H1 (cell line): ENCODE measurements around the gene RAD18. TPM values are rescaled to one million over a fixed set of nuclear protein-coding genes. Genes with fewer than 3 reads are reported as not detected.

Experiments used
- CTCF ChIA-PET: fragments of 300-600 bp; sonication (Branson Sonifier 250); formaldehyde crosslinking; loops from one replicate; lab custom pipeline; 2021; ENCODE audit not compliant: partially characterized antibody; lab: Charles Lee
- POLR2A ChIA-PET: fragments of 300-600 bp; sonication (Branson Sonifier 250); formaldehyde crosslinking; loops from one replicate; lab custom pipeline; 2021; ENCODE audit warnings: inconsistent platforms; ENCODE audit not compliant: partially characterized antibody; lab: Charles Lee
- DNase-seq, 2 experiments: peaks; one replicate each; pipeline versions ENCODE4 v3.0.0 to v3.0.0-alpha.2; 2010 to 2022; ENCODE audit warnings: low spot score in 2 of 2, low read depth in 1 of 2, mixed read lengths in 1 of 2
- FAIRE-seq: peaks from 2 replicates; lab custom pipeline; 2011; peaks lifted over from hg19 to GRCh38; lab: Jason Lieb, UNC
- H2AFZ ChIP-seq: 2 replicates; pipeline ENCODE4 v1.8.1; 2012; ENCODE audit warnings: low read length, inconsistent platforms
- H2AK5ac ChIP-seq: 2 replicates; pipeline ENCODE4 v1.6.1; 2013; ENCODE audit warnings: low read depth, low read length
- H2BK120ac ChIP-seq: replicated peaks from 2 replicates; pipeline ENCODE3; 2013; ENCODE audit warnings: low read depth, low read length, inconsistent platforms
- H2BK12ac ChIP-seq: 2 replicates; pipeline ENCODE4 v1.6.1; 2013; ENCODE audit warnings: low read depth, low read length
- H2BK15ac ChIP-seq: 2 replicates; pipeline ENCODE4 v1.6.1; 2013; ENCODE audit warnings: low read length
- H2BK20ac ChIP-seq: 2 replicates; pipeline ENCODE4 v1.6.1; 2013; ENCODE audit warnings: low read length
- H2BK5ac ChIP-seq: 2 replicates; pipeline ENCODE4 v1.6.1; 2013; ENCODE audit warnings: low read depth, low read length
- H3K14ac ChIP-seq: 2 replicates; pipeline ENCODE4 v1.6.1; 2013; ENCODE audit warnings: inconsistent platforms; ENCODE audit not compliant: insufficient read length
- H3K18ac ChIP-seq: 2 replicates; pipeline ENCODE4 v1.6.1; 2013; ENCODE audit warnings: low read length; ENCODE audit errors: extremely low read depth
- H3K23ac ChIP-seq: 2 replicates; pipeline ENCODE4 v1.6.1; 2013; ENCODE audit warnings: inconsistent platforms; ENCODE audit not compliant: insufficient read length
- H3K23me2 ChIP-seq: 2 replicates; pipeline ENCODE4 v1.6.1; 2013; ENCODE audit warnings: low read depth, low read length
- H3K27ac ChIP-seq: 2 replicates; pipeline ENCODE4 v1.6.1; 2011; ENCODE audit warnings: low read depth, low read length, inconsistent platforms
- H3K27me3 ChIP-seq, 4 experiments: replicated peaks in 1 of 4; 1 replicate in 1 of 4; 2 replicates in 3 of 4; pipeline versions ENCODE4 v1.6.1 to v1.8.1; 2011 to 2013; ENCODE audit warnings: low read length in 3 of 4, mild to moderate bottlenecking in 3 of 4, inconsistent platforms in 2 of 4, mixed read lengths in 2 of 4, moderate library complexity in 1 of 4; ENCODE audit not compliant: control insufficient read depth in 3 of 4, insufficient read depth in 3 of 4; ENCODE audit errors: extremely low read depth in 1 of 4
- H3K36me3 ChIP-seq, 4 experiments: 2 replicates each; pipeline versions ENCODE4 v1.6.1 to v1.8.1; 2011 to 2013; ENCODE audit warnings: mild to moderate bottlenecking in 4 of 4, low read length in 3 of 4, moderate library complexity in 2 of 4, control low read depth in 1 of 4, inconsistent platforms in 1 of 4; ENCODE audit not compliant: insufficient read depth in 4 of 4, control insufficient read depth in 2 of 4
- H3K4ac ChIP-seq: replicated peaks from 2 replicates; pipeline ENCODE3; 2013; ENCODE audit warnings: low read length, low read depth, mixed read lengths, inconsistent platforms; ENCODE audit not compliant: insufficient read length
- H3K4me1 ChIP-seq, 4 experiments: replicated peaks in 1 of 4; 1 replicate in 1 of 4; 2 replicates in 3 of 4; pipeline versions ENCODE4 v1.6.1 to v1.8.1; 2011 to 2013; ENCODE audit warnings: low read length in 3 of 4, inconsistent platforms in 2 of 4, mixed read lengths in 1 of 4; ENCODE audit not compliant: insufficient read depth in 4 of 4, control insufficient read depth in 3 of 4
- H3K4me2 ChIP-seq, 2 experiments: 2 replicates each; pipeline versions ENCODE4 v1.6.1 to v1.8.1; 2011 to 2013; ENCODE audit warnings: low read depth in 2 of 2, low read length in 2 of 2, control low read depth in 1 of 2, inconsistent platforms in 1 of 2, mild to moderate bottlenecking in 1 of 2; ENCODE audit not compliant: insufficient read depth in 1 of 2
- H3K4me3 ChIP-seq, 4 experiments: fragments of 200-600, 300-600 bp in 1 of 4; sonication (generic), shearing (Covaris generic), sonication (Bioruptor Twin) in 1 of 4; 2 replicates each; pipeline versions ENCODE4 v1.5.1 to v1.8.1; 2011 to 2016; ENCODE audit warnings: low read length in 4 of 4, low read depth in 3 of 4, control low read depth in 2 of 4, inconsistent platforms in 2 of 4, mild to moderate bottlenecking in 2 of 4, mixed read lengths in 1 of 4, moderate library complexity in 1 of 4; ENCODE audit not compliant: insufficient read depth in 2 of 4; ENCODE audit errors: extremely low read depth in 1 of 4
- H3K56ac ChIP-seq: replicated peaks from 2 replicates; pipeline ENCODE3; 2013; ENCODE audit warnings: low read depth, mild to moderate bottlenecking, mixed read lengths, low read length, inconsistent platforms; ENCODE audit not compliant: insufficient read length
- H3K79me1 ChIP-seq: 2 replicates; pipeline ENCODE4 v1.6.1; 2013; ENCODE audit warnings: low read depth, low read length, control low read depth
- H3K79me2 ChIP-seq, 2 experiments: 2 replicates each; pipeline versions ENCODE4 v1.6.1 to v1.8.1; 2012 to 2013; ENCODE audit warnings: low read length in 2 of 2, mild to moderate bottlenecking in 2 of 2, inconsistent platforms in 1 of 2; ENCODE audit not compliant: insufficient read depth in 2 of 2, control insufficient read depth in 1 of 2
- H3K9ac ChIP-seq, 4 experiments: replicated peaks in 1 of 4; 1 replicate in 1 of 4; 2 replicates in 3 of 4; pipeline versions ENCODE4 v1.6.1 to v1.8.1; 2011 to 2013; ENCODE audit warnings: low read depth in 3 of 4, low read length in 3 of 4, control low read depth in 2 of 4, mild to moderate bottlenecking in 2 of 4, moderate library complexity in 2 of 4, inconsistent platforms in 1 of 4; ENCODE audit errors: extremely low read depth in 1 of 4
- H3K9me3 ChIP-seq, 2 experiments: 2 replicates each; pipeline versions ENCODE4 v1.6.1 to v1.8.1; 2012 to 2013; ENCODE audit warnings: mild to moderate bottlenecking in 2 of 2, moderate library complexity in 2 of 2, control low read depth in 1 of 2, inconsistent platforms in 1 of 2, low read depth in 1 of 2, low read length in 1 of 2, mixed read lengths in 1 of 2; ENCODE audit not compliant: insufficient read depth in 2 of 2
- H4K20me1 ChIP-seq, 2 experiments: replicated peaks in 1 of 2; 2 replicates each; pipeline versions ENCODE3 to v1.8.1; 2011 to 2013; ENCODE audit warnings: inconsistent platforms in 2 of 2, low read length in 2 of 2, mild to moderate bottlenecking in 1 of 2; ENCODE audit not compliant: insufficient read depth in 2 of 2, control insufficient read depth in 1 of 2
- H4K5ac ChIP-seq: 2 replicates; pipeline ENCODE4 v1.6.1; 2013; ENCODE audit warnings: low read length, low read depth, mixed read lengths, inconsistent platforms; ENCODE audit not compliant: insufficient read length
- H4K8ac ChIP-seq: 2 replicates; pipeline ENCODE4 v1.8.0; 2013; ENCODE audit warnings: mild to moderate bottlenecking, moderate library complexity, low read length, inconsistent platforms; ENCODE audit not compliant: insufficient read depth; ENCODE audit errors: extremely low read depth
- H4K91ac ChIP-seq: replicated peaks from 2 replicates; pipeline ENCODE3; 2013; ENCODE audit warnings: low read length, mixed read lengths, inconsistent platforms; ENCODE audit not compliant: insufficient read length
- BRCA1 ChIP-seq: IDR thresholded peaks from 2 replicates; pipeline ENCODE4 v1.6.1; 2012; ENCODE audit warnings: low read depth, low read length, improper control_type of control experiment
- CBX8 ChIP-seq: fragments of 300-800, 300-1000 bp; sonication (generic); IDR thresholded peaks from 2 replicates; pipeline ENCODE4 v1.7.1; 2016; ENCODE audit warnings: low read depth, low read length, borderline replicate concordance
- CEBPB ChIP-seq: IDR thresholded peaks from 2 replicates; pipeline ENCODE4 v1.6.1; 2012; ENCODE audit warnings: low read depth, low read length
- EP300 ChIP-seq, 2 experiments: IDR thresholded peaks; 1 replicate in 1 of 2; 2 replicates in 1 of 2; pipeline ENCODE4 v1.6.1; 2011 to 2012; ENCODE audit warnings: low read depth in 2 of 2, low read length in 2 of 2, mild to moderate bottlenecking in 2 of 2, borderline replicate concordance in 1 of 2, inconsistent platforms in 1 of 2, moderate library complexity in 1 of 2
- FOSL1 ChIP-seq: IDR thresholded peaks from 2 replicates; pipeline ENCODE4 v1.6.1; 2011; ENCODE audit warnings: mild to moderate bottlenecking, low read depth, low read length, moderate library complexity; ENCODE audit not compliant: insufficient read depth
- GABPA ChIP-seq: IDR thresholded peaks from 2 replicates; pipeline ENCODE4 v1.6.1; 2011; ENCODE audit warnings: mild to moderate bottlenecking, low read length, moderate library complexity, borderline replicate concordance; ENCODE audit not compliant: insufficient read depth
- HDAC6 ChIP-seq: IDR thresholded peaks from one replicate; pipeline ENCODE4 v1.7.1; 2012; ENCODE audit warnings: low read depth, mild to moderate bottlenecking, inconsistent platforms, low read length, moderate library complexity
- MAX ChIP-seq: IDR thresholded peaks from 2 replicates; pipeline ENCODE4 v1.6.1; 2012; ENCODE audit warnings: inconsistent platforms
- PHF8 ChIP-seq: fragments of 200-600 bp; sonication (generic); conservative IDR thresholded peaks from 2 replicates; pipeline ENCODE4 v1.7.1; 2012; ENCODE audit warnings: low read depth, mild to moderate bottlenecking, inconsistent platforms, low read length, moderate library complexity
- RAD21 ChIP-seq, 2 experiments: IDR thresholded peaks in 1 of 2; conservative IDR thresholded peaks in 1 of 2; 2 replicates each; pipeline ENCODE4 v1.6.1; 2011; ENCODE audit warnings: low read depth in 2 of 2, low read length in 2 of 2, improper control_type of control experiment in 1 of 2, inconsistent platforms in 1 of 2, mild to moderate bottlenecking in 1 of 2, moderate library complexity in 1 of 2
- SRF ChIP-seq: IDR thresholded peaks from 2 replicates; pipeline ENCODE4 v1.6.1; 2011; ENCODE audit warnings: mild to moderate bottlenecking, low read depth, low read length, moderate library complexity
- WGBS, 2 experiments: shearing (Covaris generic) in 1 of 2; methylation state at CpG; one replicate each; pipeline versions ENCODE4 v1.1.6 to v1.1.7; 2013 to 2015; ENCODE audit warnings: low lambda C conversion rate in 2 of 2, mixed read lengths in 2 of 2, inconsistent platforms in 1 of 2, low coverage in 1 of 2, missing lambda C conversion rate in 1 of 2; ENCODE audit not compliant: insufficient replicate concordance in 2 of 2, insufficient coverage in 1 of 2, insufficient read length in 1 of 2; ENCODE audit errors: extremely low coverage in 1 of 2, missing lambda C conversion rate in 1 of 2; 5-methylcytosine and 5-hydroxymethylcytosine counted together
- polyA plus RNA-seq, 7 experiments: library from polyadenylated mRNA; depleted of rRNA in 3 of 7; stranded (reverse) in 5 of 7; unstranded in 2 of 7; fragments of >200 nt in 5 of 7; fragments of 200-250 nt in 2 of 7; gene quantifications; 1 replicate in 5 of 7; 2 replicates in 1 of 7; 4 replicates in 1 of 7; pipeline versions ENCODE4 v1.2.1 to v1.2.3, GENCODE V29; 2011 to 2013; ENCODE audit warnings: missing spikeins in 2 of 7, mixed read lengths in 2 of 7
- total RNA-seq: library from RNA; stranded (reverse); fragmentation: NEBNext Ultra II Directional; extraction: Animal tissue kit (Norgen Biotek cat#: 25700); gene quantifications from 2 replicates; pipeline ENCODE4 v1.2.1, GENCODE V29; 2021
- TF ChIP-seq, protein P1 (sequence below): IDR thresholded peaks from 2 replicates; pipeline ENCODE4 v1.6.1; 2012; ENCODE audit warnings: inconsistent platforms

The RAD18 gene
- total and polyA plus RNA-seq, 2 of the 8 experiments (the other 6 are each of a cell fraction or from before 2014, with no cell fraction given) = 13.0 to 23.2 TPM

- Histone ChIP-seq H3K27me3 (no peaks in the 10 kb centered on the region), H2AFZ (no peak overlapping the region), H3K9me3 (no peaks in the 10 kb centered on the region), H3K4me1 (no peaks in the 10 kb centered on the region), H4K20me1 (peaks cover 0 to under 1% of the 10 kb centered on the region in 2 experiments), H3K56ac (no peak overlapping the region), H3K4ac (no peak overlapping the region), H2BK120ac (no peak overlapping the region), H4K8ac (no peak overlapping the region), H3K27ac (no peak overlapping the region), H3K36me3 (peaks cover 0 to 7% (median 3%) of the 10 kb centered on the region in 4 experiments; a peak in 3 of 8 replicates), H4K91ac (no peak overlapping the region), H3K23me2 (no peaks in the 10 kb centered on the region), H3K18ac (no peak overlapping the region), H3K4me3 (no peak overlapping the region), H2BK12ac (no peak overlapping the region), H2BK20ac (no peak overlapping the region), H2BK5ac (no peak overlapping the region), H3K14ac (no peak overlapping the region), H3K79me2 (no peaks in the 10 kb centered on the region), H3K9ac (no peak overlapping the region), H4K5ac (no peak overlapping the region), H2BK15ac (no peak overlapping the region), H3K23ac (no peak overlapping the region), H3K4me2 (no peak overlapping the region), H3K79me1 (no peaks in the 10 kb centered on the region), H2AK5ac (no peak overlapping the region)
- ChIA-PET CTCF (interaction anchor here (1.3 kb wide), 1 partner anchor 37 kb away, joined by 3 read pairs; no protein-coding TSS in a partner anchor), POLR2A (no interaction called here)
- FAIRE-seq (no peak), DNase-seq (no peak)
- 90% methylated on average over 6 of the region's 6 CpGs; no CpG with 5 or more reads in 1 of the 2 experiments for WGBS, 2 experiments
- TF ChIP-seq HDAC6 = no peak
- TF ChIP-seq GABPA = no peak
- TF ChIP-seq FOSL1 = no peak
- TF ChIP-seq CEBPB = no peak
- TF ChIP-seq EP300 (IDR thresholded peaks at IDR 0.05; ENCODE audit: borderline replicate concordance in 1 of 2, low read depth in 2 of 2, low read length in 2 of 2) = no peak
- TF ChIP-seq MAX = no peak
- TF ChIP-seq, protein P1, sequence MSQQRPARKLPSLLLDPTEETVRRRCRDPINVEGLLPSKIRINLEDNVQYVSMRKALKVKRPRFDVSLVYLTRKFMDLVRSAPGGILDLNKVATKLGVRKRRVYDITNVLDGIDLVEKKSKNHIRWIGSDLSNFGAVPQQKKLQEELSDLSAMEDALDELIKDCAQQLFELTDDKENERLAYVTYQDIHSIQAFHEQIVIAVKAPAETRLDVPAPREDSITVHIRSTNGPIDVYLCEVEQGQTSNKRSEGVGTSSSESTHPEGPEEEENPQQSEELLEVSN = no peak
- no peak for TF ChIP-seq RAD21 (IDR thresholded peaks at IDR 0.05 in 1 of 2, conservative IDR thresholded peaks at IDR 0.05 in 1 of 2; ENCODE audit: low read depth in 2 of 2, low read length in 2 of 2)
- no peak for TF ChIP-seq CBX8
- no peak for TF ChIP-seq SRF
- TF ChIP-seq PHF8 = no peak
- no peak for TF ChIP-seq BRCA1
Observed at GRCh38 chr3:8888301-8888915, 74.9 kb downstream of the RAD18 start.
